Omental fat pad (tissue), 4 donors: ENCODE data around the gene SIDT1. TPM values are rescaled to one million over a fixed set of nuclear protein-coding genes. Genes with fewer than 3 reads are reported as not detected.
A peak's percentile ranks its signal among the peaks of the same experiment; 100 is the strongest.

ENCODE experiments used
- ATAC-seq: fragments of 150-250 bp; one replicate; pipeline ENCODE4 v1.9.1; 2016; ENCODE audit warnings: mild to moderate bottlenecking, moderate library complexity; ENCODE audit not compliant: low FRiP score
- DNase-seq: peaks from one replicate; pipeline ENCODE4 v3.0.0-alpha.2; 2019; ENCODE audit warnings: low spot score
- total RNA-seq, 4 donors: library from RNA; depleted of rRNA; stranded (reverse); fragments of >200 nt; gene quantifications; one replicate each; pipeline ENCODE4 v1.1.0, GENCODE V29; 2016
- TF ChIP-seq, protein P1 (sequence below), 3 donors: fragments of 450-650 bp; IDR thresholded peaks; one replicate each; pipeline ENCODE4 v1.5.1; 2016 to 2017; ENCODE audit warnings: antibody characterized with exemption in 3 of 3, mild to moderate bottlenecking in 3 of 3, moderate library complexity in 2 of 3

The SIDT1 gene
- total RNA-seq, 4 donors from 2014 or later, result 2.7 to 7.4 (median 5.1) TPM

- DNase-seq (no peak), ATAC-seq (no peak)
- TF ChIP-seq, protein P1, sequence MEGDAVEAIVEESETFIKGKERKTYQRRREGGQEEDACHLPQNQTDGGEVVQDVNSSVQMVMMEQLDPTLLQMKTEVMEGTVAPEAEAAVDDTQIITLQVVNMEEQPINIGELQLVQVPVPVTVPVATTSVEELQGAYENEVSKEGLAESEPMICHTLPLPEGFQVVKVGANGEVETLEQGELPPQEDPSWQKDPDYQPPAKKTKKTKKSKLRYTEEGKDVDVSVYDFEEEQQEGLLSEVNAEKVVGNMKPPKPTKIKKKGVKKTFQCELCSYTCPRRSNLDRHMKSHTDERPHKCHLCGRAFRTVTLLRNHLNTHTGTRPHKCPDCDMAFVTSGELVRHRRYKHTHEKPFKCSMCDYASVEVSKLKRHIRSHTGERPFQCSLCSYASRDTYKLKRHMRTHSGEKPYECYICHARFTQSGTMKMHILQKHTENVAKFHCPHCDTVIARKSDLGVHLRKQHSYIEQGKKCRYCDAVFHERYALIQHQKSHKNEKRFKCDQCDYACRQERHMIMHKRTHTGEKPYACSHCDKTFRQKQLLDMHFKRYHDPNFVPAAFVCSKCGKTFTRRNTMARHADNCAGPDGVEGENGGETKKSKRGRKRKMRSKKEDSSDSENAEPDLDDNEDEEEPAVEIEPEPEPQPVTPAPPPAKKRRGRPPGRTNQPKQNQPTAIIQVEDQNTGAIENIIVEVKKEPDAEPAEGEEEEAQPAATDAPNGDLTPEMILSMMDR (IDR thresholded peaks at IDR 0.05), result no peak
Observed at GRCh38 chr3:113617726-113618125, 85.4 kb downstream of the SIDT1 start.

GRCh38 chr3:113620091-113620490 lies 87.7 kb downstream of the SIDT1 start:
- ATAC-seq (no peak), DNase-seq (no peak)
- TF ChIP-seq, protein P1 (IDR thresholded peaks at IDR 0.05), result no peak

GRCh38 chr3:113623324-113623723 lies 91.0 kb downstream of the SIDT1 start:
- ATAC-seq, result no peak
- TF ChIP-seq, protein P1 (IDR thresholded peaks at IDR 0.05), result no peak
- DNase-seq, result no peak

GRCh38 chr3:113623811-113624210 lies 91.5 kb downstream of the SIDT1 start:
- TF ChIP-seq, protein P1 (IDR thresholded peaks at IDR 0.05), result no peak
- ATAC-seq, result no peak

DNA sequence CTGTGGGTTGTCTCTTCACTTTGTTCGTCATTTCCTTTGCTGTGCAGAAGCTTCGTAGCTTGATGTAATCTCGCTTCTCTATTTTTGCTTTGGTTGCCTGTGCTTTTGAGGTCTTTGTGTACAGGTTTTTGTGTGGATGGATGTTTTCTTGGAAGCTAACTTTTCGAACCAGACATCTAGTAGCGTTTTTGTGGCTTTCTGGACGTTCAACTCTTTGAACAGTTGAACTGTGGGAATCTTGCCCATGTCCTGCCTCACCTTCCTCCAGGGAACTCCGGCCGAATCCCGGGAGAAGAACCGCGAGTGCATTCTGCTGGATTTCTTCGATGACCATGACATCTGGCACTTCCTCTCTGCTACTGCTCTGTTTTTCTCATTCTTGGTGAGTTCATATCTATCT lies 93.5 kb downstream of the SIDT1 start:
- TF ChIP-seq, protein P1 (IDR thresholded peaks at IDR 0.05), result no peak
- ATAC-seq, result no peak

More at GRCh38 chr3:113623811-113624210, 91.5 kb downstream of the SIDT1 start:
- no peak for DNase-seq

GRCh38 chr3:113626503-113627371 lies 94.4 kb downstream of the SIDT1 start:
- TF ChIP-seq, protein P1 (IDR thresholded peaks at IDR 0.05), result peak in 1 of 3 donors; percentile 34
- no peak for DNase-seq
- ATAC-seq, result peak; percentile 51

More for the DNA sequence above, 93.5 kb downstream of the SIDT1 start:
- no peak for DNase-seq

DNA sequence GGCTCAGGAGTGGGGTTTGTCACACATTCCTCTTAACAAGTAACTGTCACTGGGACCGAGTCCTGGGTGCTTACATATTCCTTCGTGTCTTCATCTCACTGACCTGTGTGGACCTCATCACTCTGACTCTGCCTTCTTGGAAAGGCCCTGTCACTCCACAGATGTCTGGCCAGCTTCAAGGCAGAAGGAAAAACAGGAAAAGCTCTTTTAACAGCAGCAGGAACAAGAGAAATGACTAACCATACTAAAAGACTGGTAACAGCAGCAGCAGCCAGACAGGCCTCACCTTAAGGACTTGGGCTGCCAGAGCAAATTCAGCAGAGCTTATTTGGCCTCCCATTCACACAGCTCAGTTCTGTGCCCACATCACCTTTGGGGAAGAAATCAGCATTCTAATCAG lies 96.0 kb downstream of the SIDT1 start:
- DNase-seq (no peak), ATAC-seq (no peak)
- TF ChIP-seq, protein P1 (IDR thresholded peaks at IDR 0.05), result no peak
